Ovary (tissue), 3 donors: Measurements from ENCODE around the gene VARS2.

Experiments
- CTCF ChIP-seq, 3 donors: fragments of 450-650 bp in 2 of 3; fragments of 200-600 bp in 1 of 3; IDR thresholded peaks; one replicate each; pipeline versions ENCODE4 v1.5.1 to v1.8.0; 2016 to 2022; ENCODE audit warnings: antibody characterized with exemption in 3 of 3, mild to moderate bottlenecking in 1 of 3
- EP300 ChIP-seq: sonication (generic); formaldehyde crosslinking; IDR thresholded peaks from one replicate; pipeline ENCODE4 v1.6.1; 2017; ENCODE audit warnings: antibody characterized with exemption
- donor health status: DM: no; HTN: no; CAD: no.

GRCh38 chr6:30931272-30931671 is 17.2 kb downstream of the VARS2 start:
- no peak for TF ChIP-seq CTCF (IDR thresholded peaks at IDR 0.05)
- TF ChIP-seq EP300, result no peak
